ENCODE data around the gene CLHC1.

GRCh38 chr2:55165626-55166025 lies 66.5 kb downstream of the CLHC1 start:
- no peak for TF ChIP-seq CTCF (IDR thresholded peaks at IDR 0.05 in 2 of 3, conservative IDR thresholded peaks at IDR 0.05 in 1 of 3; ENCODE audit: borderline replicate concordance in 1 of 3, insufficient read depth in 1 of 3, low read depth in 2 of 3, low read length in 2 of 3)
- TF ChIP-seq FOSL1 (IDR thresholded peaks at IDR 0.05; ENCODE audit: low read depth), result 0 out of 2 replicates have a peak, but pooled peaks have one; percentile 14
- TF ChIP-seq POLR2AphosphoS5 (IDR thresholded peaks at IDR 0.05; ENCODE audit: low read depth, low read length), result no peak
- no peak for TF ChIP-seq SRF (IDR thresholded peaks at IDR 0.05; ENCODE audit: low read depth)
- no peak for TF ChIP-seq JUND (IDR thresholded peaks at IDR 0.05)
- TF ChIP-seq EZH2 (IDR thresholded peaks at IDR 0.05), result no peak
- no peak for TF ChIP-seq POLR2A (IDR thresholded peaks at IDR 0.05; ENCODE audit: borderline replicate concordance, extremely low read depth, insufficient read depth, insufficient read length)
- TF ChIP-seq MAX (IDR thresholded peaks at IDR 0.05), result no peak
- TF ChIP-seq ZNF274 (IDR thresholded peaks at IDR 0.05; ENCODE audit: low read depth, low read length), result no peak
- no peak for TF ChIP-seq RAD21 (IDR thresholded peaks at IDR 0.05; ENCODE audit: low read depth)
- no peak for TF ChIP-seq ELF1 (IDR thresholded peaks at IDR 0.05; ENCODE audit: borderline replicate concordance, low read depth)
- TF ChIP-seq YY1 (IDR thresholded peaks at IDR 0.05; ENCODE audit: extremely low read depth, insufficient replicate concordance, low read depth, low read length), result no peak
- no peak for TF ChIP-seq ATF3 (IDR thresholded peaks at IDR 0.05)

All from HCT116 (cell line).